Activated CD4-positive, alpha-beta T cell treated with anti-CD3 and anti-CD28 coated beads, Interleukin-2, amount 50 U/mL, for 16 hours (primary cell): ENCODE measurements around the gene PTPRM.

Source experiments
- DNase-seq: peaks from one replicate; pipeline ENCODE4 v3.0.0-alpha.2; 2020

PTPRM gene

DNA sequence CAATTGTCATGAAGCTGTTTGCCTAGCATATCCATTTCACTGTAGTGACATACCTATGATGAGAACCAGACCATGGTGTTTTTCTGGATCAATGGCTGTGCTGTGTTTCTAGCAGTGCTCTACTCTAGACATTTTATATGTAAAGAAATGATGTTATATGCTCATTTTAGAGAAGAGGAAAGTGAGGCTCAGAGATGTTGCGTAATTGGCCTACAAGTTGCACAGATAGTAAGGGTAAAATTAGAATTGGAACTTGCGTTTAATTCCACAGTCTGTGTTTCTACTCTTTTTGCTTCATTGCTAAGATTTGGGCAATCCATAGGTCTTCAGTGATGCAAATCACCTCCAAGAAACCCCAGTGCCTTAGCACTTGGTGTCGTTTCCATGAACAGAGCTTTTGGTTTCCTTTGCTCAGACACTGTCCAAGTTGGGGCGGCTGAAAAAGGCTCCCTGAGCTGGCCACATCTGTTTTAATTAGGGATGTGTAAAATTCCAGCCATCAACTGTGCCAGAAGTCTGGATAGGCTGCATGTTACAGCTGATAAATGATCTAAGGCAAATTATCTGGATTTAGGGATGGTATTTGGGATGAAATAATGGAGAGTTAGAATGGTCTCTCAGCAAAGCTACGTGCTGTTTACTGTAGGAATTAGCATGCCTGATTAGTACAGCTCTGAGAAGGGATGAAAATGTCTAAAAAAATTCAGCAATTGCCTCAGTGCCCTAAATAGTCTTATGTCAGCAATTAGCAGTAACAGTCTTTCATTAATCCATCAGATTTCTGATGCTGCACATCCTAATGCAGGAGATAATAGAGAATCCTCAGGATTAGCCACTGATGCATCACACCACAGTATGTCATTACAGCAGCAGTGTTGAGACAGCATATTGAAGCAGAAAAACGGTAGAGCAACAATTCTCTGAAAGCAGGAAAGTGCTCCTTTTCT, 65.3 kb downstream of the PTPRM start:
- no peak for DNase-seq

DNA sequence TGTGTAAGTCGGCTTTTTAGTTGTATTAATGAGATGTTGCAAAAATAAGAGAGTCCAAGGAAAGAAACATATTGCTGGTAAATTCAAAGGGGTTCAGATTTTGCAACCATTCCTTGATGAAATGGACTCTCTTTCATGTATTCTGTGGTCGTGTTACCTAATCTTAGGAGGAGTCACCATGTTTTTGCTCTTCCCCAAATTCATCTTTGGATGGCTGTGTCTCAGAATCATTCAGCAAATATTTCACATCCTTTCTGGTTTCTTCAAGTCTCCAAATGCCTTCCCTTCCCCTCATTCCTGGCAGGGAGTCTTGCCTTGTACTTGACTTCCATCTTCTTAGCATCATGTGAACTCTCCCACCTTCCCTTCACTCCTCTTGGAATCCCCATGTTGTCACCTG, 66.1 kb downstream of the PTPRM start:
- DNase-seq: no peak

DNA sequence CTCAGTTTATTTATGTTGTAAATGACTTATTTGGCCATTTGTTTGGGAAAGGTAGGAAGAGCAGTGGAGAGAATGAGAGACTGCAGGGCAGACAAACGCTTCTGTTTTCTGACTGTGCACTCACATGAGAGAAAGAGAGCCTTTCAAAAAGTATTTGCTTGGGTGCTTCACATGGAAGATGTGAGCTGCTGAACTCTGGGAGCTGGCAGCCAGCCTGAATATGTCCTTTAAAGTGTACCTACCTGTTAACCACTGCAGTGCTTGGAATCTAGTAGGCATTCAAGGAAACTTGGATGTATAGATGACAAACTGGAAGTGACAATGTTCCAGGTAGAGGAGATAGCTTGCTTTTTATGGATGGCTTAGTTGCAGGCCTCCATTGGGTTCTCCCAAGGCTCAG, 68.8 kb downstream of the PTPRM start:
- no peak for DNase-seq

DNA sequence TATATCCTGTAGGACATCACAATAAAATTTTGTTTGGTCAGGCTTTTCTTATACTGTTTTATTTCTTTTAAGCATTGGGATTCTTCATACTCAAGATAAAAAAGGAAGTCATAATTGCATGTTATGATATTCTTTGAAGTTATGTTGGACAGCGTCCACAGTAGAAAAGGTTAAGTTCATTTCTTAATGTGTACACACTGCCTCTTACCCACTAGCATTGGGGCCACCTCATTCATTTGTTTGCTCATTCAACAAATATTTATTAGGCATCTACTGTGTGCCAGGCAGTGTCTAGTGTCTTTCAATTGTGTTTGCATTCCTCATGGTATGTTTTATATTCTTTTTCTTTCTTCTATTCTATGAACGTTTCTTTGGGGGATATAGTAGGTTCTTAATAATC, 70.2 kb downstream of the PTPRM start:
- no peak for DNase-seq

DNA sequence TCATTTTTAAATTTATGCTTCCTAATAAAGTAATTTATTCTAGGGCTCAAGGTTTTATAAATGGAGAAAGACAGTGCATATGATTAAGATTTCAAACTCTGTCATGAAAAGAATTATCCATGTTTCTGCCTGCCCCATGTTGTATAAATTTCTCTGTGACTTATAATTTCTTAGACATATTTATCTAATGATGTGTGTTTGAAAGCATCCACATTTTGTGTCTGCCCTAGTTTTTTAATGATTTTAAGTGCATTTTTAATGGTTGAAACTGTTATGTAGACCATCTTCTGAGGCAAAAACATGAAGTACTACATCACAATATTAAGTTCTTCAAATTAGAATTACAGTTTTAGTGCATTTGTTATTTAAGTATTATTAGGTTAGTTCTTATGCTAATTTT, 71.2 kb downstream of the PTPRM start:
- no peak for DNase-seq

DNA sequence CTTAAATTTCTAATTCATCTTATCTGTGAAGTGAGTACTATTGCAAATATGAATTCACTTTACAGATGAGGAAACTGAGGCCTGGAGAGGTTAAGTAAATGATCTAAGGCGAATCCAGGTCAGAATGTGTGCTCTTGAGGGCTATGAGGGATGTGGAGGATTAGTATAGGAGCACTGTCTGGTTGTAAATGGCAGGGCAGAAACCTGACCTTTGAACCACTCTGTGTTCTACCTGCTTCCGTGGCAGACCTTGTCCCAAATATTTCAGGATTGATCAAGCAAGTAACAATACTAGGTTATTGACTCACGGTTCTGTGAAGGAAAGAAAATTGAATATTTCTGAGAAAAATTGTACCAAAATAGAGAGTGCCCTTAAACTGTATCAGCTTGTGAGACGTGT, 74.7 kb downstream of the PTPRM start:
- DNase-seq: no peak

DNA sequence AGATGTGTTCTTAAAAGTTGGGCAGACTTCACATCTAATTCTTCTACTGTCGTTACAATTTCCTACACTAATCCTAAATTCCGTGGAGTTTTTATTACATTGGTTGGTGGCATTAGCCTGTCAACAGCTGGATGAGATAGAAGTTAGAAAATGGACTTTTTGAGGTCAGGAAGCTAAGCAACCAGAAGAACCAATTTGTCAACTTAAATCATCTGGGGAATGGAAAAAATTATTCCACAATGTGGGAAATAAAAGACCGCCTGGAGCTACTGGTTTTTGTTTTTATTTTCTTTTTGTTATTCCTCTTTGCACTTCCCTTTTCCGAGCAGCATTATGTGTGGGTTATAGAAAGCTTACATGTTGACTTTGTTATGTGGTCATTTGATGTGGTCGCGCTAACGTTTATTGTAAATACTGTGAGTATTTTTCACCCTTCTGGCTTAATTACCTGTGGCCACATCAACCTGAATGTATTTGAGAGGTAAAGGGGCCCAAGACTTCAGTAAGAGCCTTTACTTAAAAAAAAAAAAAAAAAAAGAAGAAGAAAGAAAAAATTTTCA, 75.3 kb downstream of the PTPRM start:
- no peak for DNase-seq

DNA sequence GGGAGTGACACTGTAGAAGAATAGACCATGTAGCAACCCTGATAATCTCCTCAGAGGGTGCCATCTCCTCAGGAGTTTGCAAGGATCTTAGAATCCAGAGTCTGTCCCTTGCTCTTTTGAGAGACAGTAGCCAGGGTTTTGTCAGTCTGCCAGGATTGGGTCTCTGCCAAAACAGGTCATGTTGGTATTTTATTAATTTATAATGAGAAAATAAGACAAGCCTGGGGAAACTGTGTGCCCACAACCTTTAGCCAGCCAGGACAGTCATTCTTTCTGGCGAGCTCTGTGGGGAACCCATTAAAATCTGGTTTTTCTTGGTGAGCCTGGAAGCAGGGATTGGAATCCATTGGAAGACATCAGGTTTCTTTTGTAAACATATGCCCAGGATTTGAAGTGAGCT, 78.6 kb downstream of the PTPRM start:
- no peak for DNase-seq

DNA sequence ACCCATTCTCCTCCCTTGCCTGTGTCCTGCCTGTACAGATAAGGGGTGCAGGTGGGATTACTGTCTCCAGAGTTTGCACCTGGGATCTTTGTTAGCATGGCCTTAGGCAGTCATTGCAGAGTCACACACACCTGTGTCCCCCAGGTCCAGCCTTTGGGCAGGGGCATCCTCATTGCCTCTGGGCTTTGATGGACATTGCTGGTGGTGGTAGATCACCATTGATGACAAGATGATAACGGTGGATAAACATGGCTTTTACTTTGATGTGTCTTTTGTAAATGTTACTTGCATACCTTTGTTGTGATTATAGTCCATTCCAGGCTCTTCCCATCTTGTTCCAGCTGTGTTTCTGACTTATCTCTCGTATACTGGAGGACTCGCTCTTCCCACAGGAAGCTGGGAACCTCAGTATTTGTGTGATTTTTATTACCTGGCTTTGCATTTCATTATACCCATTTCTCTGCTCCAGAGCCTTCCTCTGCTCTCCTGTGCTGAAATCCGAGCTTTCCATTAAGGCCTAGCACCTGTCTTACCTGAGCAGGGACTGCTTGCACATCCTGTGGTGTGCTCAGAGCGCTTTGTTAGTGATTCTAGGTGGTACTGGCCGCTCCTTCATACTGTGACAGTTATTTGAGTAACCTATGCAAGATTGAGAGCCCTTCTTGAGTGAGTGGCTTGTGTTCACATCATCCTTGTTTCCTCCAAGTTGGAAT, 79.2 kb downstream of the PTPRM start:
- no peak for DNase-seq

DNA sequence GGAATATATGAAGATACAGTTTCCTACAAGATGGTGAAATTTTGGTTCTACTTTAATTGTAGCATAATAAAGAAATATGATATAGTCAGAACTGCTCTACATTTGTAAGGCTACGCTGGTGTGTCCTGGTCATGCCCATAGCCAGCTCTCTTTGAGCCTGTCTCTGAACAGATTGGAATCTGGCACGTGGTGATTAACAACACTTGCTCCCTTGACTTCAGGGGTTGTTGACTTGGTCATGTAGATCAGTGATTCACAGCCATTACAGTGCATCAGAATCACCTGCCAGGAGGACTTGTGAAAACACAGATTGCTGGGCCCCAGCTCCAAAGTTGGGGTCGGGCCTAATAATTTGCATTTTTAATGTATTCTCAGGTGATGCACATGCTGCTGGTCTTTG, 80.4 kb downstream of the PTPRM start:
- no peak for DNase-seq

DNA sequence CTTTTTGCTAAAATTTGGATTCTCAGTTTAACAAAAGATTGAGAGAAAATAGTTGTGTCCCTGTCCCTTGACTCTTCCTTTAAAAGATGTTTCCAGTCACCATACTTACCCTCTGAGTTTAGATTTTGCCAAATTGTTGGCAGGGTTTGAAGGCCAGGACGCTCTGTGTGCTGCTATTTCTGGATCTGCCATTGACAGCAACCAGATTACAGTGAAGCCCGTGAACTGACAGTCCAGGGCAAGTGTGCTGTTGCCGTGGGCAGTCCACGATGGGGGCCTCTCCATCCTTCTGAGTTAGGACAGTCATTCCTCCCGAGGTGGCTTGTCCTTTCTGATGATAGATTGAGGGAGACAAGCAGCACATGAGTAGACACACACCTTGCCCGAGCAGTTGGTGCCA, 89.9 kb downstream of the PTPRM start:
- no peak for DNase-seq

DNA sequence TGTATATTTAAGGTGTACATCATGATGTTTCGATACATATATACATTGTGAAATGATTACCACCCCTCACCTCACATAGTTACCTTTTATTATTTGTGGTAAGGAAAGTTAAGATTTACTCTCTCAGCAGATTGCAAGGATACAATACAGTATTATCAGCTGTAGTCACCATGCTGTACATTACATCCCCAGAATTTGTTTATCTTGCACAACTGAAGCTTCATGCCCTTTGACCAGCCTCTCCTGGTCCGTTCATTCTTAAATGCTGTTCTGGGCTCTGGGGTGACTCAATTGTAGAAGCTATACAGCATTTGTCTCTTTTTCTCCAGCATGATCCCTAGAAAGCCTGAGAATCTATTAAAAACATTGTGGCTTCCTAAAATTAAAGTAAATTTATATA, 90.8 kb downstream of the PTPRM start:
- no peak for DNase-seq

DNA sequence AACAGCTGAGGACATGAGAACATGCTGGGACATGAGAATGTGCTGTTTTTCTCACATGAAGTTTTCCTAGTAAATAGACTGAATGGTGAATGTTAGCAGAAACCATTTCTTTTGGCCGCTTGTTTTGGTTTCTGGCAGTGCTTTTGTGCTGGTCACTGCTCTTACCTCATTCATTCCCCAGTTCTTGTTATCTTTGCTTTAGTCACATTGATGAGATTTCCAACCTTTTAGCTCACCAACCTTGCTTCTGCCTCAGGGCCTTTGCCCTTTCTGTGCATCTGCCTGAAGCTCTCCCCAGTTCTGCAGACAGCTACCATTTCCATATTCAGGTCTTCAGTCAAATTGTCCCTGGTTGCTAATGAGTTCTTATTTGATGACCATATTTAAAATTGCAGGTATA, 91.6 kb downstream of the PTPRM start:
- no peak for DNase-seq

DNA sequence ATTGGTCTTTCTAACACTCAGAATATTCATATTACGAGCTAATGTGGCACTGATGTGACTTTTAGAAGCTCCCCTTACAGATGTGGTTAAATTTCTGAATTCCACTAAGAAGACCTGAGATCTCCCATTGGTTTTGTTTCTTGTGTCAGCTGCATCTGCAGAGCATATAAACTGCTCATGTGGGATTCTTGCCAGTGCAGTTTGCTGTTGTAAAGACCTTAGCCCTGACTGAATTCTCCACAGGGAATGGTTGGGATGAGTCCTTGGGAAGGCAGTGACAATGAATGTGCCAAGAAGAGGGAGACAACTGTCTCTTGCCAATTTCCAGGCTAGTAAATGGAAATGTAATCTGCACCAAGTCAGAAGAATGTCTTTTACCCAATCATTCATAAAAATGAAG, 94.1 kb downstream of the PTPRM start:
- no peak for DNase-seq

DNA sequence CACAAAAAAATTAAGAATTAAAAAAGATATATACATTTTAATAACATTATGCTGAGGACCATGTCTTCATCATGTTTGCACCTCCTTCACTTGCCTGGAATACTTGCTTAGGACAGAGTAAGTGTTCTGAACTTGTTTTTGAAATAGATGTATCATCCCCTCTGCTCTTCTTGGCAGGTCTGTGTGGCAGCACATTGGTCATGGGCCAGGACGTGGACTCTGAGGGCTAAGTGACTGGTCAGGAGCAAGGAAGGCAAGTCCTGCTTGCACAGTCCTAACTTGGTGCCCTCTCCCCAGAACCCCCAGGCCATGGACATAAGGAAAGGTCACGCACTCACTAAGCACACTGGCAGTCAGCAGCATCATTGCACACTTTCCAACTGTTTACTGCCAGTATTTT, 95.8 kb downstream of the PTPRM start:
- DNase-seq: no peak

DNA sequence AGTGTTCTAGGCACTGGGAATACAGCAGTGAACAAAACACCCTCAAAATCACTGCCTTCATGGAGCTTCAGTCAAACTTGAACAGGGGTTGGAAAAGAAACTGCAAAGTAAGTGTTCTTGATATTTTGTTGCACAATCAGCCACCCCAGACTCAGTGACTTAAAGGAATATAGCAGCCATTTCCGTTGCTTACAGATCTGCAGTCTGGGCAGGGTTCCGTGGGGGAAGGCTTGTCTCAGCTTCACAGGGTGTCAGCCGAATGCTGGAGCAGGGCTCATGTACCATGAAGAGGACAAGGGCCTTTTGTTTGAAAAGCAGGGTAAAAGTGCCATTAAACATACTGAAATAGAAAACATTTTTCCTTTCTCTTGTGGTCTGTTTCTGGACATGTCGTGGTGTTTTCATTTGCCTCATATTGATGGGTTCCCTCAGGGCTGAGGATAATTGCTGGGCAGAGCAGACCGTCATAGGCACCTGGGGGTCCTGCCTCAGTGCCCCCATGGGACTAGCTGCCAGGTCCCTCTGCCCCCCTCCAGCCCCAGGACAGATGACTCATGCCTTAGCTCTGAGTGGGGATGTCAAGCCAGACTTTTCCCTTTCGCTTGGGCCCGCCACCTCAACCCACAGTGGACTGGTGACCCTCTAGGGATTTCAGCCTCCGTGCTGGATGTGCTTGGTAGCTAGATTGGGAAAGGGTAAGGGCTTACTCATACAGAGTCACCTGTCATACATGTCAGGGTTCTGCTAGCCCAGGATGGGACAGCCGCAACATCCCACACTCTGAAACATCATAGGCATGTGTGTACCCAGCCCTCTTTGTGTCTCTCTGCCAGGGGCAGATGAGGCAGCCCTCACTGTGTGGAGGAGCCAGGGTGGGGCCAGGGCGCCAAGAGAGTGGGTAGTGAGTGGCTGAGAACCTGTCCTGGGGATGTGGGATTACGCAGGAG, 96.5 kb downstream of the PTPRM start:
- no peak for DNase-seq

DNA sequence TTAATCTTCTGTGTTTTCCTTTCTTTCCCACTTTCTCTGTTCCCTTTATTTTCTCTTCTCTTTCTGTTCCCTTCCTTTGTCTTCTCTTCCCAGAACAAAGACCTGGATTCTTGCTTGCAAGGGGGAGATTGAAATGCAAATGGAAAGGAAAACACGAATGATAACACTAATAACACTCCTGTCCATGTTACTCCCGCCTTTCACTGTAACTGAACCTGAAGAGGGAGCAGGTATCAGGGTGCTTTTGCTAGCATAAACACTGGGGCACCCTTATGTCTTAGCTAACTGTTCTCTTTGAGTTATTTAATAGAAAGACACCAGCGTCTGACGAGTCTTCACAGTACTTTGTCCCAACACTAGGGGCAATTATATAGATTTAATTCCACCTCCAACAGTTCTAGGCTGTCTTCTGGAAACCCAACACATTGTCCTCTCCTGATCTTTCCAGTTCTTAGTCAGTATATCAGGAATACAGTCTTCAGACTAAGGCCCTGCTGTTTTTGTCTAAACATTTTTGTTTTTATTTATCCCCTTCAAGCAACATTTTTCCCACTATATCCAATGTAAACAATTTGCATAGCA, 99.2 kb downstream of the PTPRM start:
- no peak for DNase-seq

DNA sequence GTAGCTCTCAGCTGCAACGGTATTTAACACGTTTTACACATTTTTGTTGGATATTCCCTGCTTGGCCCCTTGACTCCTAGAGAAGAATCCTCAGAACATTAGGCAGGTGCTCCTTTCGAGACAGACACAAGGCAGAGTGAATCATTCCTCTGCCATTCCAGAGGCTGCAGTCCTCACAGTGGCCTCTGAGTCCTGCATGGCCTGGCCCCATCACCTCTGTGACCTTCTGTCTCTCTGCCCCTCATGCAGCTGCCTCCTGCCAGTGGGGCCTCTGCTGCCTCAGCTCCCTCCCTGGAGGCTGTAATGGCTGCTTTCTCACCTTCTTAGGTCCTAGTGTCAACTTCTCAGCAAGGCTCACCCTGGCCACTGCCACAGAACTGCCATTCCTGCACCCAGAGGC, 101.3 kb downstream of the PTPRM start:
- no peak for DNase-seq

DNA sequence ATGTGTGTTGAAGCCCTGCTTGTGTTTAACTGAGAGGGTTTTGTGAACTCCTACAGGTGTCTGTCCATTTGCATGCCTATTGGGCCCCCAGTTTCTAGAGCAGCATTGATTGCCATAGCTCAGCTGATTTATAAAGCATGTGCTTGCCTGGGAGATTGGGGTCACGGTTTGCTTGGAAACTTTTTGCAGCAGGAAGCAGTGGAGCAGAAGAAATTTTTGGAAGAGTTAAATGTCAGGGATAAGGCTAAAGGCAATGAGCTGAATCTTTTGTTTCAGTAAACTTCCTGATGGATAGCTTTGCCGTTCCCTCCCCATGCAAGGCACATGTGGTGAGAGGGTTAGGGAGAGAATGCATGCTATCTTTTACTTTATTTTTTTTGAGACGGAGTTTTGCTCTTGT, 102.2 kb downstream of the PTPRM start:
- DNase-seq: no peak

DNA sequence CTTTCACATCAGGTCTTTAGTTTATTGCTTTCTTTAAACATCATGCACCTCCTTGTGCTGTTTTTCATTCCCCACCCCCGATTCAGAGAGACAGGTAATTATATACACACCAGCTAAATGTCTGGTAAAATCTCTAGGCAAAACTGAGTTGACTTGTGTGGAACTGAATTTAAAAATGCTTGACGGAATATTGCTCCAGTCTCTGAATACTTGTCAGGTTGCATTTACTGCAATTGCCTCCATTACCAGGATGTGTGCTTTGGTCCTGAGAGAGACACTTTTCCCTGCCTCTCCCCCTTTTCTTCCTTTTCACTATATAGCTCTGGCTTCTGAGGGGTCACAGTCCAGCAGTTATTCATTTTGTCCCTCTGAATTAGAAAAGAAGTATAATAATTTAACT, 104.0 kb downstream of the PTPRM start:
- no peak for DNase-seq

DNA sequence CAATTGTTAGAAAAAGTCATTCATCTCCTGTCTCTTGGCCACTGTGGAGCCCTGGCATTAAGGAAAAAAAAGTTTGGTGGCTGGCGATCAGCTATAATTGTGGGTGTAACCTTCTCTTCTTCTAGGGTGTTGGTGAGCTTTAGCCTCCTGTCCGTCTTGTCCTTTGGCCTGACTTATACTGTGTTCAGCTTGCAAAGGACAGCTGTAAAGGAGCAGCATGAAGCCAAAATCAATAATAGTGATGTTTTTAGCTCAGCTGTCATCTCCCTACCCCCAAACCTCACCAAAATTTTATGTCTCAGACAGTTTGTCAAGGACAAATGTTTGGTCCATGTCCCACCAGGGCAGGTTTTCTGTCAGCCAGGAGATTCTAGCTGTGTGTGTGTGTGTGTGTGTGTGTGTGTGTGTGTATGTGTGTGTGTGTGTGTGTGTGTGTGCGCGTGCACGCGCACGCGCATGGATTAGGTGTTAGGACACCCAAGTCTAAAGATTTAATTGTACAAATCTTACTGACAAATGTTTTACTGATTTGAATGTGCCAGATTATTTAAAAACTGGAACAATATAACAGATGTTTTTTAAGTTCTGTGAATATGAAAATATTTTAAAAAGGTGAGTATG, 109.2 kb downstream of the PTPRM start:
- DNase-seq: no peak

DNA sequence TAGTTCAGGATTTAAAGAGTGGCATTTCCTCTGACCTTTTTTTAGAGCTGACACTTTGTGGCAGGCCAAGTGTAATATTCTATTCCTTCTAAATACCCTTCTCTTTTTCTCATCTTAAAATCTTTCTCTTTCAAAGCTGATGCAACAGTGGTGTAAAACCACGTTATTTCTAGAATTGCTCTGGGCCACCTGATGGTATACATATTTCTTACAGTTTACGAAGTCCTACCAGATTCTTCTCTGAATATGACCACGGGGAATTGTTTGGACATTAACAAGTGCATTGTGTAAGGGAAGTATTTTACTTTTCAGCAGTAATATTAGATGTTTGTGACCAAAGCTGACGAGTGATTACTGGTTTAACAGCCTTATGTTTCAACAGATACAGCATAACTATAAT, 109.9 kb downstream of the PTPRM start:
- no peak for DNase-seq
